Activated T-helper 9 cell treated with anti-CD3 and anti-CD28 coated beads, Interleukin-2, amount 50 U/mL, for 16 hours (primary cell): ENCODE results near the gene PKD2.
"Not testable (repeated sequence)": the region's sequence is repeated elsewhere in the genome, so short reads cannot be mapped to it uniquely, and the experiment has no call there.

Source experiments
- DNase-seq: peaks from one replicate; pipeline ENCODE4 v3.0.0-alpha.2; 2020; ENCODE audit warnings: low read depth

Gene PKD2

DNA sequence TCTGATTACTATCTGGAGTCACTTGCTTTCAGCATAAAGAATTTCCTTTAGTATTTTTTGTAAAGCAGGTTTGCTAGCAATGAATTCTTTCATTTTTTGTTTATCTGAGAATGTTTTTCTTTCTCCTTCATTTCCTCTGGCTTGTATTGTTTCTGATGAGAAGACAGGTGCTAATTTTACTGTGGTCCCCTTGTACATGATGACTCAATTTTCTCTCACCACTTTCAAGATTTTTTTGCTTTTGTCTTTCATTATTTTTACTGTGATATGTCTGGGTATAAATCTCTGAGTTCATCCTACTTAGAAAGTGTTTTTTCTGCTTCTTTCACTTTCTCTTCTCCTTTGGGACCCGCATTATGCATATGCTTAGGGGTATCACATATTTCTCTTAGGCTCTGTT, 62.6 kb downstream of the PKD2 start:
- DNase-seq, result no peak

DNA sequence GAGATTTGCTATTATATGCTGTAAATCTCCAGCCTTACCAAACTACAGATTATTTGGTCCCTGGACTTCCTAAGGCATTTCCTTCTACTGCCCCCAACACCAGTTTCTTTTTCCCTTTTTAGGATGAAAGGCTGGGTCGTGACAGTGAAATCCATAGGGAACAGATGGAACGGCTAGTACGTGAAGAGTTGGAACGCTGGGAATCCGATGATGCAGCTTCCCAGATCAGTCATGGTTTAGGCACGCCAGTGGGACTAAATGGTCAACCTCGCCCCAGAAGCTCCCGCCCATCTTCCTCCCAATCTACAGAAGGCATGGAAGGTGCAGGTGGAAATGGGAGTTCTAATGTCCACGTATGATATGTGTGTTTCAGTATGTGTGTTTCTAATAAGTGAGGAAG, 67.9 kb downstream of the PKD2 start:
- no peak for DNase-seq

GRCh38 chr4:88077911-88078524, 70.6 kb downstream of the PKD2 start:
- DNase-seq, result no peak

DNA sequence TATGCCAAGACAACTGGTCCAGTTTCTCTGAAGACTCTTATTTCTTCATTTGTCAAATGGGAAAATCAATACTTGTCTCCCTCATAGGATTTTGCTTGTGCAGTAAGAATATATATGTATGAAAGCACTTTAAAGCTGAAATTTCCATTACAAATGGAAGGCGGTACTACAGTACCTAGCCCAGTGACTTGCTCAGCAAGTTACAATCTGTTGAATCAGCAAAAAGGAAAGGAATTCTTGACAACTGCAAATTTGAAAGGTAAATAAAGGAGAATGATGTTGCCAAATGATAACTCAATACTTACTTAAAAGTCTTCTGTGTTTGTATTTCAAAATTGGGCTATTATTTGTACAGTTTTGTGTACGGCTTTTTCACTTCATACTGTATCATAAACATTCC, 71.1 kb downstream of the PKD2 start:
- DNase-seq, result no peak

DNA sequence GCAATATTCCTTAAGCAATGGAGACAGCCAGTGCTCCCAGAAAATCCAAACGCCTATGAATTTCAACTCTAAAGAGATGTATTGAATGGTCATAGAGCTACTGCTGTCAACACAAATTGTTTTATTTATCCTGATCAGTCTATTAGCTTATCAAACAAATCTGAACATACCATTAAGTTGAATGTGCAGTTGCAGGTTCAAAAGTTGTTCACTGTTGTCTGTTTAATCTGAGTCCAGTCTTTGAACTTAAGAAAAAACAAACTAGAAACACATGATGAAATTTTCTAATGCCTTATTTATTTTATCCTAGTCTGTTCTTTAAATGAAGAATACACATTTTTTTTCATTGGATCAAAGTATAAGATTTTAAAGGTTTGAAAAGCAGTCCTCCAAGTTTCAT, 73.2 kb downstream of the PKD2 start:
- DNase-seq, result no peak

DNA sequence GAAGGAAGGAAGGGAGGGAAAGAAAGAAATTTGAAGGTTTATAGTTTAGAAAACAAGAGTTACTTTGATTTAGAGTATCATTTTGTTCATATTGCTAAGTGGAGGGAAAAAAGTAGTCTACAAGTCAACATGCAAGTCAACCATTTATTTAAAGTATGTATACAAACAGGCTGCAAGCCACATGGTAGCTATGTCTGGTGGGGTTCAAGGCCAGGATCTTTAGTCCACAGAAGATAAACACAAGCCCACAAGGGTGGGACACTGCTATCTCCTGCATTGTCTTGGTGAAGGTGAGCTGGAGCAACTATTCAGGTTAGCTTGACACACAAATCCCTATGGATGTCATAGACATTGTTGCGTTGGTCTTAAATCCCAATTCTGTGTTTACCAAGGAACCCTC, 79.6 kb downstream of the PKD2 start:
- DNase-seq, result no peak

DNA sequence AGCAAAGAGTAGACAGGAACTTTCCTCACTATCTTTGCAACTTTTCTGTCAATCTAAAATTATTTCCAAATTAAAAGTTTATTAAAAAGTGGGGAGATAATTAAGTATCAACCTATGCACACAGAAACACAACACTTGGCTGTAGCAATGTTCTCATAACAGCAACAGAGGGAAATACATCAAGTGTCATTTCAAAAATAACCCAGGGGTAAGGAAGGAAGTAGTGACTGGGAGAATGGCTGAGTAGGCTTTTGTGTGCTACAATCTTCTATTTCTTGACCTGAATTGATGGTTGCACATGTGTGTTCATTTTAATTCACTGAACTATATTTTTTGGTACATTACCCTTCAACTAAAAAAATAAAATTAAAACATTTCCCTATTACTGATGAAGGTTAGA, 83.5 kb downstream of the PKD2 start:
- DNase-seq, result no peak

DNA sequence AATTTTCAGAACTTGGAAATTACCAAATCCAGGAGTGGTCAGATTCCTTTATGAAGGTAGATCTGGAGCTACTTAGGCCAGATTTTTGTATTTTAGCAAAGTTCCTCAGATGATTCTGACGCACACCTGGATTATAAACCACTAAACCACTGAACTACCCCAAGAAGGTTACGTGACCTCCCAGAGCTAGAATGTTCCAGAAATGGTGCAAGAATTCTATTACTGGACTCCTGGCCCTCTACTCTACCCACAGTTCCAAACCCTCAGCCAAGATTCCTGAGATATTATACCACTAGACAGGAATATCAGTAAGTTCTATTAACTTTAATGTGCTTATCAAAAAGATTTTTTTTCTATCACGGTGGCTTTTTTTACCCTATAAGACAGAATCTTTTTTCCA, 83.9 kb downstream of the PKD2 start:
- no peak for DNase-seq

GRCh38 chr4:88093874-88094273, 86.4 kb downstream of the PKD2 start:
- DNase-seq, result no peak

GRCh38 chr4:88097301-88097700, 89.9 kb downstream of the PKD2 start:
- no peak for DNase-seq

- DNase-seq, result no peak
Measured at GRCh38 chr4:88097781-88098180, 90.3 kb downstream of the PKD2 start.

GRCh38 chr4:88098993-88099752, 91.7 kb downstream of the PKD2 start:
- DNase-seq, result no peak

DNA sequence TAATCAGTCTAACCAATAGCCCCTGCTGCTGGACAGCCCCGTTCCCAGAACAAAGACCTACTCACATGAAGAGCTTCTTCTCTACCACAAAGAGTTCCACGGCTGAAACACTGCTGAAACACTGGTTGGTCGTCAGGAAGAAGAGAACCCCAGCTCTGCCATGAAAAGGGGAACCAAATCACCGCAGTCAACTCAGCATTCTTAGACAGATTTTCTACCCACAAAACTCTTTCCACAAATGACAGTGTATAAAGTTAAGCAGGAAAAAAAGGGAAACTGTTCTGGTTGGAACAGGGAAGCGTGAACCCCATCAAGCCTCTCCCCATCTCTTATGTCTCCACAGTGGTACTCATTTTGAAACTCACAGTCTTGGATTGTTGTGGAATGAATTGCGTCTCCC, 93.7 kb downstream of the PKD2 start:
- DNase-seq, result no peak

DNA sequence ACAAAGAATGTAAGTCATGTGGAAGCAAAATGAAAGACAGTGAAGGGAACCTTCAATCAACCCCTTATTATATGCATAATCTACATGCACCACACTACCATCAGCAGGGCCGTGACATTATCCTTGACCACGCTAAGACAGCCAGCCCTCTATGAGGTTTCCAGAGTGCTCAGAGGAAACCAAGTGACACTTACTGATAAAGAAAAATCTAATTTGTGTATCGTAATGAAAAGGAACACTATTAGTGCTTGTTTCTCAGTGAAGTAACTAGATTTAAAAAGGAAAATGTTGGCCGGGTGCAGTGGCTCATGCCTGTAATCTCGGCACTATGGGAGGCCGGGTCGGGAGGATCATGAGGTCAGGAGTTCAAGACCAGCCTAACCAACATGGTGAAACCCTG, 94.6 kb downstream of the PKD2 start:
- DNase-seq, result no peak

DNA sequence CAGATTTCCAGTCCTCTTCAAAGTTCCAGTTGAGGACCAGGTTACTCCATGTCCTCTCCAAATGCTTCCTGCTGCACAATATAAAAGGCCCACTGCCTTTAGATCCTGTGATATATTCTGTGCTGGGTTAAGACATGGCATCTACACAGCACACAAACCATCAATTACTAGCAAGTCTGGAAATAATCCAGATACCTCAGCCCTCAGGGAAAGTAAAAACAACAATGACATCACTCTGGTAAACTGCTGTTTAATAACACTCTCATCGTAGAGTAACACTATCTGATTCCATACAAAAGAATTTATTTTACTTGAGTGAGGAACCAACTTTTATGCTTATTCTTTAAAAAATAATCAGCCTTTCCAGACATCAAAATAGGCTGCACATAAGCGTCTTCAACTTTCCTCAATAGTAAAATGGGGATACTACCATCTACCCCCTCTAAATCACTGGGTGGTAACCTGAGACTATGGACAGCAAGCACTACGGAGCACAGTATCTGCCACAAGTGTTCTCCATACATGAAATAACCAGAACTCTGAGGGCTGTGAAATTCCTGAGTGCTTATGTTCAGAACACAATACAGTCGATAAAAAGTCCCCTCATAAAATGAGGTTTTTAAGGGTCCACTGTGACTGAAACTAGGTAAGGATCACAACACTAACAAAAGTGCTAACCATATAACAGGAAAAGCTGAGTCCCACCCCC, 97.6 kb downstream of the PKD2 start:
- no peak for DNase-seq

DNA sequence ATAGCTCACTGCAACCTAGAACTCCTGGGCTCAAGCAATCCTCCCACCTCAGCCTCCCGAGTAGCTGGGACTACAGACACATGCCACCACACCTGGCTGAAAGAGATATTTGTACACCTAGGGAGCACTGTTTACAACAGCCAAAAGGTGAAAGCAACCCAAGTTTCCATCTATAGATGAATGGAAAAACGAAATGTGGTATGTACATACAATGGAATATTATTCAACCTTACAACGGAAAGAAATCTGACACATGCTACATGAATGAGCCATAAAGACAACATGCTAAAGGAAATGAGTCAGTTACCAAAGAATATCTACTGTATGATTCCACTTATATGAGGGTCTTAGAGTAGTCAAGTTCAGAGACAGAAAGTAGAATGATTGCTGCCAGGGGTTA, 98.8 kb downstream of the PKD2 start:
- no peak for DNase-seq

GRCh38 chr4:88107406-88108107, 100.1 kb downstream of the PKD2 start:
- DNase-seq, result no peak

DNA sequence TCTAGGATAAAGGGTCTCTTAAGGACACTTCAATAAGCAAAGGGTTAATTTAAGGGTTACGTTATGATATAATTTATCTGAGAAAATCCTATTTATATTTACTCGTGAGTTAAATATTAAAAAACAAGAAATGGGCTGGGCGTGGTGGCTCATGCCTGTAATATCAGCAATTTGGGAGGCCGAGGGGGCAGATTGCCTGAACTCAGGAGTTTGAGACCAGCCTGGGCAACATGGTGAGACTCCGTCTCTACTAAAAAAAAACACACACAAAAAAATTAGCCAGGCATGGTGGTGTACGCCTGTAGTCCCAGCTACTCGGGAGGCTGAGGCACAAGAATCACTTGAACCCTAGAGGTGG, 100.7 kb downstream of the PKD2 start:
- not testable (repeated sequence) for DNase-seq

- no peak for DNase-seq
Measured at GRCh38 chr4:88108747-88109122, 101.3 kb downstream of the PKD2 start.

- DNase-seq, result no peak
Measured at GRCh38 chr4:88109123-88109881, 101.9 kb downstream of the PKD2 start.

DNA sequence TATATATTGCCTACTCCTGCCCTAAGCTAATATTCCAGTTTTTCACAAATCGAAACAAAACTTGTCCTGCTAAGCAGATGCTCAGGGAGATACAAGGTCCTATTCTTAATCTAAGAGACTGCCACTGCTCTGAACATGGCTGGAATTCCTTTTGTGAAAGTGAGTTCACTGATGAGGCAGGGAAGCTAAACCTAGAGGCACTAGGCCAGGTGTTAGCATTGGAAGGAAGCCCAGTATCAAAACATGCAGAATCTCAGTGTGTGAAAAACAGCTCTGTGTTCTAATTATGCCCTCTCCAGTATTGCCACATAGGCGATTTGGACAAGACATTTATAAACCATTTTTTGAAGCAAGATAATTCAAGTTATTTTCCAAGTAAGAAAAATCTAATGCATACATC, 103.4 kb downstream of the PKD2 start:
- no peak for DNase-seq

GRCh38 chr4:88112856-88113255, 105.4 kb downstream of the PKD2 start:
- no peak for DNase-seq
